ENCODE measurements around the gene CHODL. TPM values are rescaled to one million over a fixed set of nuclear protein-coding genes. Genes with fewer than 3 reads are reported as not detected.

Gene CHODL
- total and polyA plus RNA-seq, 2 of the 4 experiments (the other 2 are of a cell fraction): under 0.01 TPM; not detected in 1

GRCh38 chr21:18235545-18235944 lies 9.1 kb upstream of the CHODL start:
- no peak overlapping the region for H3K9ac ChIP-seq (ENCODE audit: low read depth, low read length)
- no peak overlapping the region for H2BK120ac ChIP-seq (ENCODE audit: low read depth, low read length)
- no peaks in the 10 kb centered on the region for H3K36me3 ChIP-seq (ENCODE audit: control insufficient read depth, insufficient read depth, low read length)
- H4K8ac ChIP-seq (ENCODE audit: low read depth in 2 of 2, low read length in 2 of 2): no peak overlapping the region
- DNase-seq: no peak
- no peak overlapping the region for H2BK15ac ChIP-seq (ENCODE audit: low read depth, low read length)
- dilution Hi-C loops (cut with HindIII; ENCODE audit: low sequenced_read_pairs, unreplicated experiment): no loop called here
- TF ChIP-seq CTCF (conservative IDR thresholded peaks at IDR 0.05; ENCODE audit: low read depth, low read length): no peak
- no peak for TF ChIP-seq RCOR1 (IDR thresholded peaks at IDR 0.05; ENCODE audit: insufficient replicate concordance, low read length)
- no peak for TF ChIP-seq ELK1 (IDR thresholded peaks at IDR 0.05; ENCODE audit: borderline replicate concordance, low read depth, low read length)
- TF ChIP-seq POLR2A (IDR thresholded peaks at IDR 0.05; ENCODE audit: low read depth, low read length): no peak
- TF ChIP-seq CEBPB (IDR thresholded peaks at IDR 0.05; ENCODE audit: low read depth, low read length): no peak
- no peak for TF ChIP-seq CHD1 (IDR thresholded peaks at IDR 0.05; ENCODE audit: low read depth, low read length)
- TF ChIP-seq USF2 (IDR thresholded peaks at IDR 0.05; ENCODE audit: low read depth, low read length): no peak
- TF ChIP-seq MXI1 (IDR thresholded peaks at IDR 0.05; ENCODE audit: borderline replicate concordance, low read depth, low read length): no peak
- TF ChIP-seq BHLHE40 (IDR thresholded peaks at IDR 0.05; ENCODE audit: low read depth, low read length): no peak
- no peak for TF ChIP-seq SMC3 (IDR thresholded peaks at IDR 0.05; ENCODE audit: low read depth, low read length)
- TF ChIP-seq FOS (IDR thresholded peaks at IDR 0.05; ENCODE audit: low read depth, low read length): no peak
- TF ChIP-seq RAD21 (IDR thresholded peaks at IDR 0.05; ENCODE audit: low read length): no peak
- TF ChIP-seq NFE2L2 (IDR thresholded peaks at IDR 0.05; ENCODE audit: low read depth, low read length): no peak
- no peak for TF ChIP-seq RFX5 (IDR thresholded peaks at IDR 0.05; ENCODE audit: low read depth, low read length)
- no peak for TF ChIP-seq MAZ (IDR thresholded peaks at IDR 0.05; ENCODE audit: borderline replicate concordance, low read depth, low read length)
- TF ChIP-seq MAFK (IDR thresholded peaks at IDR 0.05; ENCODE audit: low read depth, low read length): no peak
- BruUV-seq (replicated peaks): no TSS peak
- no peaks in the 10 kb centered on the region for H3K27me3 ChIP-seq (ENCODE audit: control insufficient read depth, insufficient read depth, low read length)
- no peak overlapping the region for H2BK20ac ChIP-seq (ENCODE audit: low read depth, low read length)
- H2AFZ ChIP-seq (replicated peaks; ENCODE audit: low read length, poor library complexity): no peak overlapping the region
- WGBS, 2 experiments (ENCODE audit: extremely low coverage in 2 of 2, insufficient read length in 1 of 2): no CpG with 5 or more reads among the region's 1 CpG
- H3K9me3 ChIP-seq (ENCODE audit: control insufficient read depth, insufficient read depth, low read length): peaks cover 8% of the 10 kb centered on the region
- H3K4me1 ChIP-seq (ENCODE audit: control insufficient read depth, insufficient read depth, low read length): no peaks in the 10 kb centered on the region
- no peaks in the 10 kb centered on the region for H3K9me1 ChIP-seq (ENCODE audit: insufficient read depth, low read length)
- no peak overlapping the region for H3K4me2 ChIP-seq (ENCODE audit: low read depth, low read length)
- no peak overlapping the region for H3K56ac ChIP-seq (ENCODE audit: extremely low read depth, insufficient read depth, low read length)
- no peaks in the 10 kb centered on the region for H4K20me1 ChIP-seq (ENCODE audit: insufficient read depth, low read length)
- intact Hi-C loops (cut with micrococcal nuclease): no loop called here
- no peak overlapping the region for H4K5ac ChIP-seq (ENCODE audit: low read depth, low read length)
- H3K23ac ChIP-seq (ENCODE audit: low read depth, low read length): no peak overlapping the region
- no peak overlapping the region for H3K18ac ChIP-seq (ENCODE audit: low read depth, low read length)
- no peak overlapping the region for H2AK5ac ChIP-seq (ENCODE audit: low read depth, low read length)
- no peaks in the 10 kb centered on the region for H3K79me1 ChIP-seq (ENCODE audit: low read depth in 1 of 2, low read length in 2 of 2)
- ATAC-seq (ENCODE audit: low read depth): no peak
- no peak overlapping the region for H3K4ac ChIP-seq (ENCODE audit: low read depth, low read length)
- H3K14ac ChIP-seq (replicated peaks; ENCODE audit: low read depth, low read length): no peak overlapping the region
- no peak overlapping the region for H2BK5ac ChIP-seq (ENCODE audit: low read depth, low read length, poor library complexity, severe bottlenecking)
- H2AK9ac ChIP-seq (replicated peaks; ENCODE audit: low read depth, low read length, poor library complexity): no peak overlapping the region
- no peak overlapping the region for H3K27ac ChIP-seq (ENCODE audit: insufficient read depth, low read length)
- no peak overlapping the region for H3K4me3 ChIP-seq (ENCODE audit: insufficient read depth, low read depth, low read length)
- ChIA-PET POLR2A (ENCODE audit: unreplicated experiment) (no interaction called here), CTCF (no interaction called here)
- no peak overlapping the region for H4K91ac ChIP-seq (ENCODE audit: insufficient read depth, low read depth, low read length)
- in situ Hi-C loops (cut with MboI; ENCODE audit: low sequenced_read_pairs): no loop called here
